GM13977 (cell line): Measurements from ENCODE around the gene OLAH.
"Not testable (repeated sequence)": the region's sequence is repeated elsewhere in the genome, so short reads cannot be mapped to it uniquely, and the experiment has no call there.

ENCODE experiments used
- DNase-seq: peaks from one replicate; pipeline ENCODE4 v3.0.0; 2012; ENCODE audit warnings: low spot score
- in situ Hi-C: fragments of 300-500 bp; cut with MboI; formaldehyde crosslinking; loops from one replicate; pipeline ENCODE4 v1.12.0; 2022; ENCODE audit warnings: low sequenced_read_pairs, low pct_unique_long_range_greater_than_20kb, mixed read lengths, inconsistent platforms; ENCODE audit not compliant: unreplicated experiment
- TF ChIP-seq, protein P1 (sequence below): IDR thresholded peaks from 2 replicates; pipeline ENCODE4 v1.5.1; 2012; ENCODE audit warnings: mild to moderate bottlenecking, control low read depth; ENCODE audit not compliant: insufficient read depth; ENCODE audit errors: extremely low read depth, missing control alignments

The OLAH gene

DNA sequence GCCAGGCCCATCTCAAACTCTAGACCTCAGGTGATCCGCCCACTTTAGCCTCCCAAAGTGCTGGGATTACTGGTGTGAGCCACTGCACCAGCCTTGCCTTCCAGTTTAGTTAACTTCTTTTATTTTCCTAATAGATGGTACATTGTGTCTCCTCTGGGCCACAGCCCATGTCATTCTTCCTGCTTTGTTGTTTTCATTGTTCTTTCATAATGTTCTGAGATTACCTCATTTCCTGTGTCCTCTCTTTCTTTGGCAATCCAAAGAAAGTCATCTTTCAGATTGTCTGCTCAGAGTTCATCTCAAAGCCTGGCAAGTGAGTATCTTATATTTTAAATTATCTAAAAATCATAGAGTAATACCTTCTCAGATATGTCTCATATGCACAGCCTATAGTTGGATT is at the start of gene OLAH:
Gene OLAH, plus strand, starts transcription at position 270 of the 400 bp plus-strand sequence. CDS start 3,346 bp downstream, outside the sequence.
- no peak for DNase-seq
- in situ Hi-C loops, result no loop called here
- TF ChIP-seq, protein P1, sequence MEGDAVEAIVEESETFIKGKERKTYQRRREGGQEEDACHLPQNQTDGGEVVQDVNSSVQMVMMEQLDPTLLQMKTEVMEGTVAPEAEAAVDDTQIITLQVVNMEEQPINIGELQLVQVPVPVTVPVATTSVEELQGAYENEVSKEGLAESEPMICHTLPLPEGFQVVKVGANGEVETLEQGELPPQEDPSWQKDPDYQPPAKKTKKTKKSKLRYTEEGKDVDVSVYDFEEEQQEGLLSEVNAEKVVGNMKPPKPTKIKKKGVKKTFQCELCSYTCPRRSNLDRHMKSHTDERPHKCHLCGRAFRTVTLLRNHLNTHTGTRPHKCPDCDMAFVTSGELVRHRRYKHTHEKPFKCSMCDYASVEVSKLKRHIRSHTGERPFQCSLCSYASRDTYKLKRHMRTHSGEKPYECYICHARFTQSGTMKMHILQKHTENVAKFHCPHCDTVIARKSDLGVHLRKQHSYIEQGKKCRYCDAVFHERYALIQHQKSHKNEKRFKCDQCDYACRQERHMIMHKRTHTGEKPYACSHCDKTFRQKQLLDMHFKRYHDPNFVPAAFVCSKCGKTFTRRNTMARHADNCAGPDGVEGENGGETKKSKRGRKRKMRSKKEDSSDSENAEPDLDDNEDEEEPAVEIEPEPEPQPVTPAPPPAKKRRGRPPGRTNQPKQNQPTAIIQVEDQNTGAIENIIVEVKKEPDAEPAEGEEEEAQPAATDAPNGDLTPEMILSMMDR, result no peak

DNA sequence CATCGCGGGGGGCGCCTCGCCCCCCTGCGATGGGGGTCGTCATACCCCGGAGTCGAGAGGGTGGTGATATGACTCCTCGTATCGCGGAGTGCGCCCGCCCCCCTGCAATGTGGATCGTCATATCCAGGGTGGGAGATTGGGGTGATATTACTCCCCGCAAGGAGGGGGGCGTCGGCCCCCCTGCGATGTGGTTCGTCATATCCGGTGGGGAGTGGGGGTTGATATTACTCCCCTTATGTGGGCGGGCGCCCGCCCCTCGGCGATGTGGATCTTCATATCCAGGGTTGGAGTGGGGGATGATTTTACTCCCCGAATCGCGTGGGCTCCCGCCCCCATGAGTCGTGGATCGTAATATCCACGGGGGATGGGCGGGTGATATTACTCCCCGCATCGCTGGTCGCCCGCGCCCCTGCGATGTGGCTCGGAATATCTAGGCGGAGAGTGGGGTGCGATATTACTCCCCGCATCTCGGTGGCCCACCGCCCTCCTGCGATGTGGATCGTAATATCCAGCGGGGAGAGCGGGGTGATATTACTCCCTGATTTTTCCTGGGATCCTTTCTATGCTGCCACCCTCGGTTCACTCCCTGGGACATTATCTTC is 47.7 kb upstream of the OLAH start:
- TF ChIP-seq, protein P1, result no peak
- in situ Hi-C loops, result no loop called here
- DNase-seq, result no peak

DNA sequence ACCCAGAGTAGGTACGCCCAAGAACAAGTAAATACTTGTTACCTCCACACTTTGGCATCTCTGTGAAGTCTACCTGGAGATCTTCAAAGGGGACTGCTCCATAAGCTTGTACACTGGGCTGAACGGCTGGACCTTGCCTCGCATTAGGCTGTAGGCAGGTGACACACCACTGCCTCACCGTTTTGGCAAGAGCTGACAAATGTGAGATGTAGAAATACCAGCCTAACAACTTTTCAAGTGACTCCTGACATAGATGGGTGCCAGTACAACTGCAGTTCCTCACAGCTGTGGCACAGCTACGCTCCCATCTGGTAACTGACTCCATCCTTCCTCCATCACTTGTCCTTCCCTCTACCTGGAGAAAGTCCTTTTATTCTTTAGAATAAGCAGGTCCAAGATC is 30.2 kb upstream of the OLAH start:
- in situ Hi-C loops, DNase-seq: not testable (repeated sequence)

DNA sequence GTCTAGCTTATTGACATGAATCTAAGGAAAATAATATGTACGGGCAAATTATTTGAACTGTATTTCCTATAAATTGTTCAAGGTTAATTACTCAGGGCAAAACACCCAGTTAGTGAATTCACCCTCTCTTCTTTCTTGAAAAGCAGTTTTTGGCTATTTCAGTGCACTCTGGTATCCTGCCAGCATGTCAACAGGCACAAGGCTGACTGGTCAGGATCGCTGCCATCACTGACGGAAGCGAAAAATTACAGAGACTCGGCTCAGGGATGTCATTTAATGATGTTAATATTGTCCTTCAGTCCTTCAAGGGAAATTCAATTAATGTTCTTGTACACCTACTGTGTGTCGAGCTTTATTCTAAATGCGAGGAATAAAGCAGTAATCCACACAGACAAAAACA is 28.3 kb upstream of the OLAH start:
- TF ChIP-seq, protein P1, result no peak
- no peak for DNase-seq
- in situ Hi-C loops, result no loop called here

DNA sequence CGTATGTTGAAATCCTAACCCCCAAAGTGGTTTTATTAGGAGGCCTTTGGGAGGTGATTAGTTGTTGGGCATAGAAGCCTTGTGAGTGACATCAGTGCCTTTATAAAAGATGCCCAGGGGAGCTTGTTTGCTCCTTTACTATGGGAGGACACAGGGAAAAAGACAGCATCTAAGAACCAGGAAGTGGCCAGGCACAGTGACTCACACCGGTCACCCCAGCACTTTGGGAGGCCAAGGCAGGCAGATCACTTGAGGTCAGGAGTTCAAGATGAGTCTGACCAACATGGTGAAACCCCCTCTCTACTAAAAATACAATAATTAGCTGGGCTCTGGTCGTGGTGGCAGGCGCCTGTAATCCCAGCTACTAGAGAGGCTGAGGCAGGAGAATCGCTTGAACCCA is 22.8 kb upstream of the OLAH start:
- DNase-seq, in situ Hi-C loops: not testable (repeated sequence)

DNA sequence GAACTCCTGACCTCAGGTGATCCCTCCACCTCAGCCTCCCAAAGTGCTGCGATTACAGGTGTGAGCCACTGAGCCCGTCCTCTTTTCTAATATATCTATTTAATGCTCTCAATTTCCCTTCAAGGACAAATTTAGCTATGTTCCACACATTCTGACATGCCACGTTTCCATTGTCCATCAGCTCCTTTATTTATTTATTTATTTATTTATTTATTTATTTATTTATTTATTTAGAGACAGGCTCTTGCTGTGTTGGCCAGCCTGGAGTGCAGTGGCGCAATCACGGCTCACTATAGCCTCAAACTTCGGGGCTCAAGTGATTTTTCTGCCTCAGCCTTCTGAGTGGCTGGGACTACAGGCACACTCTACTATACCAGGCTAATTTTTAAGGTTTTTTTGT is 20.7 kb upstream of the OLAH start:
- in situ Hi-C loops, DNase-seq: not testable (repeated sequence)

DNA sequence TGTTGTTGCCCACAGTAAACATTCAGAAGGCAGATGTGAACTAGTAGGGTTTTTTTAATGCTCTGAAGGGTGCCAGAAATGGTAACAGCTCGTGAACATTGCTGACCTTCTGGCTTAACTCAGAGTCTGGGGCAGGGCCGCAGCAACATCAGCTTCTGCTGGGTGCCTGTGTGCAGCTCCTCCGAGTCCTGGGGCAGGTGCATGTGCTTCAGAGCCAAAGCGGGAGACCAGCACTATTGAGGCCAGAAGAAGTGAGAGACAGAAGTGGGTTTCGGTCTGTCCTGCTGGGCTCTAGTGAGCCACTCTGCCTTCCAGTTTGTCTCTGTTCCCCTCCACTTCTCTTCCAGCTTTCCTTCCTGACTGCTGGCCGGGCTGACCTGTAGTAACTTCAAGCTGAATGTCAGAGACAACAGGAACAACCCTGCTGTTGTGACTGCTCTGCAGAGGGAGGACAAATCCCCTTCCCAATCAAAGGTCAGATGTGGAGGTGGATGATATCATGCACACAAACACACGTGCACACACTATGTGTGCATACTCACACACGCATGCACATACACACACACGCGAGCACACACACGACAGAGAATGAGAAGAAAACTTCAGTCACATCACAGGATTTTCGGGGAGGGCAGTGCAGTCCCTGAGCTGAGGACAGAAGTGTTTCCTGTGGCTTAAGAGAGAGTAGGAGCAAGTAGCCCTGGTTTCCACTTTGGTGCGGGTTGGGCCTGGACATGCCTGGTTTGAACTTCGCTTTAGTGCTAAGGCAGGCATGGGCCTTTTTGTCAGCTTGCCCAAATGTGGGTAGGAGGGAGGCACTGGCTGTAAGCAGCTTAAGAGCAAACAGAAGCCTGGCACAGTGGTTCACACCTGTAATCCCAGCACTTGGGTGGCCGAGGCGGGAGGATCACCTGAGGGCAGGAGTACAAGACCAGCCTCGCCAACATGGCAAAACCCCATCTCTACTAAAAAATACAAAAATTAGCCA is 19.4 kb upstream of the OLAH start:
- in situ Hi-C loops, DNase-seq: not testable (repeated sequence)

DNA sequence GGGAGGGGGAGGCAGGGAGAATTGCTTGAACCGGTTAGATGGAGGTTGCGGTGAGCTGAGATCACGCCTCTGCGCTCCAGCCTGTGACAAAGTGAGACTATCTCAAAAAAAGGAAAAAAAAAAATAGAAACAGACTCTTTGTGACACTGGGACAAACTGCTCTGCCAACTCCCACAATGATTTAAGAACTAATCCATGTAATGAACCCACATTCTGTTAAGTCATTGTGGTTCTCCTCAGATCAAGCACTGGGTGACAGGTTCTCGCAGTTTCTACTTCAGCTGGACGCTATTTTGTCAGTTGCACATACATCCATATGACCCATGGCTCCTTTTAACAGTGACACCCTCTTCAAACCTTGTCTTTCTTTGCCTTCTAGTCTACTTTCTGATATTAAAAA is 18.7 kb upstream of the OLAH start:
- in situ Hi-C loops, result not testable (repeated sequence)

DNA sequence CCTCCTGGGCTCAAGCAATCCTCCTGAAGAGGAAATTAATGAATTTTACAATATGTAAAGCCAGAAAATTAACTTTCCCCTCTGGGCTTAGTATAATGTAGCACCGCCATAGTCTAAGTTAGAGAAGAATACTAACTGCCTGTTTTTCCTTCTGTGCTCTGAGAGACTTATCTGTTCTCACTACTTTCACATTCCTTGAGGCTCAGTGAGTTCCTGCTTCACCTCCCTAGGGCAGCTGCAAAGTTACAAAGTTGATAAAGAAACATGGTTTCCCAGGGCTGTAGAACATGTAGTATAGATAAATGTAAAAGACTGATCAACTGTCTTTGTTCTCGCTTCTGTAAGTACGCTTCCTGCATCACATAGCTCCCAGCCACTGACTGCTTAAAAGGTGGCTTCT is 16.0 kb upstream of the OLAH start:
- TF ChIP-seq, protein P1, result no peak
- in situ Hi-C loops, result no loop called here

More for the DNA sequence above, 18.7 kb upstream of the OLAH start:
- not testable (repeated sequence) for DNase-seq

More for the DNA sequence above, 16.0 kb upstream of the OLAH start:
- no peak for DNase-seq
